CD4-positive, CD25-positive, alpha-beta regulatory T cell (primary cell): Measurements from ENCODE around the gene CAPG. TPM values are rescaled to one million over a fixed set of nuclear protein-coding genes. Genes with fewer than 3 reads are reported as not detected.
A peak's percentile ranks its signal among the peaks of the same experiment; 100 is the strongest.

Experiments used
- ATAC-seq, 2 donors: fragments of 150-1000 bp; cut with Tn5 transposase; one replicate each; pipeline ENCODE4 v1.10.0; 2021; ENCODE audit warnings: low read depth in 2 of 2, moderate number of reproducible peaks in 2 of 2, moderate library complexity in 1 of 2
- DNase-seq, 3 donors: peaks; one replicate each; pipeline versions ENCODE4 v3.0.0 to v3.0.0-alpha.2; 2012 to 2022; ENCODE audit warnings: mixed read lengths in 1 of 3
- H3K27ac ChIP-seq: one replicate; pipeline ENCODE4 v1.7.0; 2013; ENCODE audit warnings: mild to moderate bottlenecking, low read length; ENCODE audit not compliant: insufficient read depth, poor library complexity, severe bottlenecking
- H3K27me3 ChIP-seq: one replicate; pipeline ENCODE4 v1.7.0; 2013; ENCODE audit warnings: low read length; ENCODE audit not compliant: control insufficient read depth, insufficient read depth
- H3K36me3 ChIP-seq: one replicate; pipeline ENCODE4 v1.7.0; 2013; ENCODE audit warnings: mild to moderate bottlenecking, low read length, moderate library complexity; ENCODE audit not compliant: control insufficient read depth, insufficient read depth
- H3K4me1 ChIP-seq: 2 replicates; pipeline ENCODE4 v1.7.0; 2013; ENCODE audit warnings: mild to moderate bottlenecking, low read length; ENCODE audit not compliant: insufficient read depth, control insufficient read depth, poor library complexity, severe bottlenecking
- H3K4me3 ChIP-seq: one replicate; pipeline ENCODE4 v1.7.0; 2013; ENCODE audit warnings: low read depth, mild to moderate bottlenecking, low read length, moderate library complexity
- H3K9me3 ChIP-seq, 2 experiments: 1 replicate in 1 of 2; 2 replicates in 1 of 2; pipeline ENCODE4 v1.7.0; 2013; ENCODE audit warnings: low read length in 2 of 2, mild to moderate bottlenecking in 1 of 2, moderate library complexity in 1 of 2; ENCODE audit not compliant: control insufficient read depth in 2 of 2
- H3K27ac Mint-ChIP-seq, 3 donors: one replicate each; pipeline ENCODE4 v1.8.0; 2020 to 2022; ENCODE audit warnings: mild to moderate bottlenecking in 3 of 3, mixed read lengths in 3 of 3, moderate library complexity in 2 of 3
- H3K27me3 Mint-ChIP-seq: one replicate; pipeline ENCODE4 v1.8.0; 2022; ENCODE audit warnings: mild to moderate bottlenecking, mixed read lengths
- H3K36me3 Mint-ChIP-seq: one replicate; pipeline ENCODE4 v1.8.0; 2020; ENCODE audit warnings: mixed read lengths
- H3K4me1 Mint-ChIP-seq, 4 donors: one replicate each; pipeline ENCODE4 v1.8.0; 2020 to 2022; ENCODE audit warnings: mixed read lengths in 4 of 4, mild to moderate bottlenecking in 1 of 4
- H3K4me3 Mint-ChIP-seq, 4 donors: one replicate each; pipeline ENCODE4 v1.8.0; 2020 to 2022; ENCODE audit warnings: mild to moderate bottlenecking in 4 of 4, mixed read lengths in 4 of 4, moderate library complexity in 3 of 4
- H3K9me3 Mint-ChIP-seq, 7 donors: one replicate each; pipeline ENCODE4 v1.8.0; 2020 to 2022; ENCODE audit warnings: mixed read lengths in 7 of 7, mild to moderate bottlenecking in 3 of 7, moderate library complexity in 2 of 7
- polyA plus RNA-seq, 4 donors: library from polyadenylated mRNA; unstranded; fragments of 300-500 nt; fragmentation: Illumina TruSeq; gene quantifications; one replicate each; pipeline ENCODE4 v1.2.3, GENCODE V29; 2021
- total RNA-seq: library from RNA; stranded (reverse); gene quantifications from one replicate; pipeline ENCODE4 v1.2.3, GENCODE V29; 2022

CAPG gene, protein sequence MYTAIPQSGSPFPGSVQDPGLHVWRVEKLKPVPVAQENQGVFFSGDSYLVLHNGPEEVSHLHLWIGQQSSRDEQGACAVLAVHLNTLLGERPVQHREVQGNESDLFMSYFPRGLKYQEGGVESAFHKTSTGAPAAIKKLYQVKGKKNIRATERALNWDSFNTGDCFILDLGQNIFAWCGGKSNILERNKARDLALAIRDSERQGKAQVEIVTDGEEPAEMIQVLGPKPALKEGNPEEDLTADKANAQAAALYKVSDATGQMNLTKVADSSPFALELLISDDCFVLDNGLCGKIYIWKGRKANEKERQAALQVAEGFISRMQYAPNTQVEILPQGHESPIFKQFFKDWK
- total RNA-seq, result 44.5 TPM
- 10 to 100 TPM; 19.9 to 74.7 (median 44.6) TPM for polyA plus RNA-seq

DNA sequence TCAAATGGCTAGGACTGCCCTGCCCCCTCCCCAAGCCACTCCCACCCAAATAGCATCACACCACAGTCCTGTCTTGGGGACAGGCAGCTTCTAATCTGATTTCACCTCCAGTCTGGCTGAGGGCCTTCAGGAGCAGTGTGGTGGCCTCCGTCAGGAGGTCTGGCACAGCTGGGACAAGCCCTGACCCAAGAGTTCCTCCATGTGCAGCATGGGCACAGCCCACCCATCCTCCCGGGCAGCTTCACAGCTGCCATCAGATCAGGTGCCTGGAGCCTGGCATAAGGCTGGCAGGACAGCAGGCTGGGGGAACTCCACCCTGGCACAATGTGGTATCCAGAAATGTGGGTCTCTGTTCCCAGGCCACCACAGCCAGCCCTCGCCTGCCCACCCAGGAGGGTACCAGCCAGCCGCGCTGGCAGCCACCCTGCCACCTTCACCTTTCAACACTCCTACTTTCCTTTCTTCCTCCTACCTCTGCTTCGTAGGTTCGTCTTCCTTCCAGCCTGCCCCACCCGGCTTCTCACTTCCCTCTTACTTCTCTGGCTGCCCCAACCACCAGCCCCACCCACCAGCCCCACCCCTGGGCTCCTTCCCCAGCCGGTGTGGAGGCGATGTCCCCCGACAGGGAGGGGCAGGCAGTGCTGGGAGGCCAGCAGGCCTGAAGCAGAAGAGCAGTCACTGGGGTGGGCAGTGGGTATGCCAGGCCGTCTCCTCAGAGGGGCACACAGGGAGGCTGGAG, at the start of gene CAPG:
Gene CAPG (minus strand): TSS at position 522 of the 739 bp plus-strand sequence. CDS start 8,221 bp downstream, outside the sequence.
- Mint-ChIP-seq H3K36me3 (no peaks in the 10 kb centered on the region), H3K27ac (peak within 1 kb of the TSS; percentile 75 to 92 (median 86)), H3K27me3 (peaks cover 18% of the 10 kb centered on the region), H3K4me1 (peaks cover 9 to 55% (median 28%) of the 10 kb centered on the region in 4 donors), H3K4me3 (peak within 1 kb of the TSS; percentile 69 to 88 (median 81)), H3K9me3 (peaks cover 0 to 5% (median 0%) of the 10 kb centered on the region in 7 donors)
- peak; percentile 16 to 31 for ATAC-seq
- peak within 1 kb of the TSS; percentile 59 for H3K4me3 ChIP-seq
- H3K36me3 ChIP-seq, result no peaks in the 10 kb centered on the region
- DNase-seq, result peak in 1 of 3 donors; percentile 67
- no peak within 1 kb of the TSS for H3K27ac ChIP-seq
- H3K4me1 ChIP-seq, result peaks cover 38% of the 10 kb centered on the region
- H3K27me3 ChIP-seq, result peaks cover 2% of the 10 kb centered on the region
- no peaks in the 10 kb centered on the region for H3K9me3 ChIP-seq

DNA sequence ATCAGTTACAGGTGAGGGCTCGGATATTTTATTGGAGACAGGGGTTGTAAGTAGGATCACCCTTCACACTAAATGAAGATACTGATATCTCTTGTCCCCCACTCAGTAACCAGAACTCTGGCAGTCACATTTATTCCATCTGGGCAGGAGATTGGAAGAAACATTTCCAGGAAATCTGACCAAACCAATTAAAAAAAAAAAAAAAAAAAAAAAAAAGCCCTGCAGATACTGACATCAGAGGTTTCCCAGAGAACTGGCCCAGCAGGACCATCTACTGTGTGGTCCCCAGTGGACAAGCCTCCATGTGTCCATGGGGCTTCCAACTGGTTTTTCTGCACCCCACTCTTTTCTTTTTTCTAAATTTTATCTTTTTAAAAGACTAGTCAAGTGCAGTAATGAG, 49.6 kb upstream of the CAPG start:
- Histone ChIP-seq H3K4me3 (no peak overlapping the region), H3K9me3 (no peaks in the 10 kb centered on the region), H3K27ac (no peak overlapping the region), H3K4me1 (no peaks in the 10 kb centered on the region), H3K27me3 (no peaks in the 10 kb centered on the region), H3K36me3 (no peaks in the 10 kb centered on the region)
- no peak overlapping the region for H3K4me3 Mint-ChIP-seq
- peaks cover 12% of the 10 kb centered on the region for H3K27me3 Mint-ChIP-seq
- DNase-seq (no peak), ATAC-seq (no peak)
- no peaks in the 10 kb centered on the region for H3K9me3 Mint-ChIP-seq
- no peak overlapping the region for H3K27ac Mint-ChIP-seq
- no peaks in the 10 kb centered on the region for H3K4me1 Mint-ChIP-seq
- no peaks in the 10 kb centered on the region for H3K36me3 Mint-ChIP-seq

DNA sequence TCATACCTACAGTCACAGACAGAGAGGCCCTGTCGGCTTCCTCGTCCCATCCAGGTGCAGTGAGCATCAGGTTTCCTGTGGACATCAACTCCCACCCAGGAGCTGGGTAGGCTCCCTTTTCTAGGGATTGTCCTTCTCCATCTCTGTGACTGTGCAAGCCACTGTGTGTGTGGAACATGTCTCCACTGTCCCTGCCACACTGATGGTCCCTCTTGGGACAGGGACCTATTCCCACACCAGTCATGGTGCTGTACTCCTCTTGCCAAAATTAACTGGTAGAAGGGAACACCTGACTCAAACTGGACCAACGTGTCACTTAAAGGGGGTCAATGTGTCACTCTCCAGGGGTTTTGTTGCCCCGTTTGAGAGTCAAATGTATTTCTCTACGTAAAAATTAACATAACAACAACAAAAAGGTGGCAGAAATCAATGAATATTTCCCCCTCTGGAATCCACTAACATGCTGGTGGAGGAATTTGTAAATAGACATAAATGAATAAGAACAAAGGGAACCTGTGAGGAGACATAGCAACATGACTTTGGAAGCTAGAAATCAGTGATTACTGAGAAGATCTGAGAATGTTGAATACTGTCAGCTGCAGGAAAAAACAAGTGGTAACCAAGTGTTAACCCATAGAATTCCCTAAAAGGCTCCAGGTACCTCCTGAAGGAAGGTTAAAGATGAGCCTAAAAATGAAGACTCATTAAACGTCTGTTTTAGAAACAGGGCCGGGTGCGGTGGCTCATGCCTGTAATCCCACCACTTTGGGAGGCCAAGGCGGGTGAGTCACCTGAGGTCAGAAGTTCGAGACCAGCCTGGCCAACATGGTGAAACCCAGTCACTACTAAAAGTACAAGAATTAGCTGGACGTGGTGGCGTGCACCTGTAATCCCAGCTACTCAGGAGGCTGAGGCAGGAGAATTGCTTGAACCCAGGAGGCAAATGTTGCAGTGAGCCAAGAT, 48.7 kb upstream of the CAPG start:
- H3K27ac ChIP-seq, result no peak overlapping the region
- H3K4me1 ChIP-seq, result no peaks in the 10 kb centered on the region
- H3K27me3 ChIP-seq, result no peaks in the 10 kb centered on the region
- Mint-ChIP-seq H3K27ac (no peak overlapping the region), H3K36me3 (no peaks in the 10 kb centered on the region), H3K4me1 (no peaks in the 10 kb centered on the region), H3K9me3 (no peaks in the 10 kb centered on the region), H3K27me3 (peaks cover 12% of the 10 kb centered on the region), H3K4me3 (no peak overlapping the region)
- no peak overlapping the region for H3K4me3 ChIP-seq
- no peaks in the 10 kb centered on the region for H3K36me3 ChIP-seq
- ATAC-seq (no peak), DNase-seq (no peak)
- H3K9me3 ChIP-seq, result no peaks in the 10 kb centered on the region

DNA sequence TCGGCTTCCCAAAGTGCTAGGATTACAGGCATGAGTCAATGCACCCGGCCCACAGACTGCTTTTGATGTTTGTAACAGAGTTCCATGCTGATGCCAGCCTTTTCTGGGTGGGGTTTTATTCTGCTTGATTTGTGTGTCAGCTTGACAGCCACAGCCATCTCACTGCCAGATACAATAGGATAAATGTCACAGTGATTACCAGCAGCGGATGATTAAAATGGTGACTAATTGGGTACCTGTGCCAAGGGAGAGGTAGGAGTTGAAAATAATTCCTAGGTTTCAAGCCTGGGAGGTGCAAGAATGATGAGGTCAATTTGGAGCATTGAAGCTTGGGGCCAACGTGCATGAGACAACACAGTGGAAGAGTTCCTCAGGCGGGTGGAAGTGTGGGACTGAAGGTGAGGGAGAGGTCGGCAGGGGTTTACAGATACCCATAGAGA, 47.7 kb upstream of the CAPG start:
- Histone ChIP-seq H3K9me3 (no peaks in the 10 kb centered on the region), H3K4me1 (no peaks in the 10 kb centered on the region), H3K36me3 (no peaks in the 10 kb centered on the region), H3K27ac (no peak overlapping the region), H3K4me3 (no peak overlapping the region), H3K27me3 (no peaks in the 10 kb centered on the region)
- DNase-seq (no peak), ATAC-seq (no peak)
- Mint-ChIP-seq H3K36me3 (no peaks in the 10 kb centered on the region), H3K27me3 (peaks cover 12% of the 10 kb centered on the region), H3K9me3 (no peaks in the 10 kb centered on the region), H3K4me1 (no peaks in the 10 kb centered on the region), H3K4me3 (no peak overlapping the region), H3K27ac (no peak overlapping the region)

DNA sequence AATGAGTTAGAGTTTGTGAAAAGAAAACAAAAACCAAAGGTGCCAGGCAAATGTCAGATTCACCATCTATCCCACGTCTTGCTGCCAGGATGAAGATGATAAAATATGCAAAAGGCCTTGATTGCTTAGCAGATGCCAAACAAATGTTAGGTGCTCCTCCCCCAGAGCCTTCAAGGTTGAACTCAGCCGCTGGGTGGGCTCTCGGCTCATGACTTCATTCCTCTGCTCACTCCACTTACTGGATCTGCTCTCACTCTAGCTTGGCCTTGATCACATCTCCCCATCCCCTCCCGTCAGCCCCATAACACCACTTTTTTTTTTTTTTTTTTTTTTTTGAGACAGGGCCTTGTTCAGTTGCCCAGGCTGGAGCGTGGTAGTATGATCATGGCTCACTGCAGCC, 46.9 kb upstream of the CAPG start:
- no peaks in the 10 kb centered on the region for H3K4me1 Mint-ChIP-seq
- Histone ChIP-seq H3K4me3 (no peak overlapping the region), H3K4me1 (no peaks in the 10 kb centered on the region), H3K36me3 (no peaks in the 10 kb centered on the region), H3K27ac (no peak overlapping the region), H3K9me3 (no peaks in the 10 kb centered on the region), H3K27me3 (no peaks in the 10 kb centered on the region)
- no peak for DNase-seq
- no peak for ATAC-seq
- H3K9me3 Mint-ChIP-seq, result no peaks in the 10 kb centered on the region
- no peaks in the 10 kb centered on the region for H3K36me3 Mint-ChIP-seq
- no peak overlapping the region for H3K4me3 Mint-ChIP-seq
- no peak overlapping the region for H3K27ac Mint-ChIP-seq
- H3K27me3 Mint-ChIP-seq, result peaks cover 12% of the 10 kb centered on the region

DNA sequence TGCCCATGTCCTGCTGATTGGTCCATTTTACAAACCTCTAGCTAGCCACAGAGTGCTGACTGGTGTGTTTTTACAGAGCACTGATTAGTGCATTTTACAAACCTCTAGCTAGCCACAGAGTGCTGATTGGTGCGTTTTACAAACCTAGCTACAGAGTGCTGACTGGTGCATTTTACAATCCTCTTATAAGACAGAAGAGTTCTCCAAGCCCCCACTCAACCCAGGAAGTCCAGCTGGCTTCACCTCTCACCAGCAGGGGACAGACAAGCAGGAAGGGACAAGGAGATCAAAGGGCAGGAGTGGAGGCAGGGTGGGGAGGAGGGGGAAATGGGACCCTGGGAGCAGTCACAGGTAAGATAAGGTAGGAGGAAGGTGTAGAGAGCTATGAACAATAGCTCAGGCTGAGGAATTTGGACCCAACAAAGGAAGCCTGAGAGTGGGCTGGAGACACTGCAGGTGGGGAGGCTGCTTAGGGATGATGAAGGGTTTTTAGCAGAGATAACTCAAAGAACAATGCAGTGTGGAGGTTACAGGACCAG, 45.5 kb upstream of the CAPG start:
- ATAC-seq, result no peak
- Mint-ChIP-seq H3K9me3 (no peaks in the 10 kb centered on the region), H3K4me3 (no peak overlapping the region), H3K27ac (no peak overlapping the region), H3K27me3 (peaks cover 12% of the 10 kb centered on the region), H3K4me1 (peaks cover 0 to 7% (median 0%) of the 10 kb centered on the region in 4 donors), H3K36me3 (no peaks in the 10 kb centered on the region)
- Histone ChIP-seq H3K4me1 (no peaks in the 10 kb centered on the region), H3K36me3 (no peaks in the 10 kb centered on the region), H3K9me3 (no peaks in the 10 kb centered on the region), H3K27me3 (no peaks in the 10 kb centered on the region), H3K4me3 (no peak overlapping the region), H3K27ac (no peak overlapping the region)
- no peak for DNase-seq

DNA sequence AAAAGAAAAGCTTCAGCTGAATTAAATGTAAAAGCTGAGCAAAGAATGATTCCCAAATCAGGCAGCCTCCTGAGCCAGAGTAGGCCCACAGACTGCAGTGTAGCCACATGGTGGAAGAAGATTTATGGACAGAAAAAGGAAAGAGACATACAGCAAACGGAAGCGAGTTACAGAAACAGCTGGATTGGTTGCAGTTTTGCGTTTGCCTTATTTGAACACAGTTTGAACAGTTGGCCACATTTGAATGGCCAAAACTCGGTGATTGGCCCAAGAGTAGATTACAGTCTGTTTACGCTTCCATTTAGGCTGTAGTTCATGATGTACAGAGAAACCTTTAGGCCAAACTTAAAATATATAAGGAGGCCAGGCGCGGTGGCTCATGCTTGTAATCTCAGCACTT, 43.4 kb upstream of the CAPG start:
- ATAC-seq, result no peak
- Histone ChIP-seq H3K4me1 (no peaks in the 10 kb centered on the region), H3K27ac (no peak overlapping the region), H3K4me3 (no peak overlapping the region), H3K9me3 (no peaks in the 10 kb centered on the region), H3K27me3 (no peaks in the 10 kb centered on the region), H3K36me3 (no peaks in the 10 kb centered on the region)
- Mint-ChIP-seq H3K4me3 (no peak overlapping the region), H3K27me3 (peaks cover 12% of the 10 kb centered on the region), H3K27ac (no peak overlapping the region), H3K4me1 (peaks cover 0 to 7% (median 1%) of the 10 kb centered on the region in 4 donors), H3K36me3 (peaks cover 4% of the 10 kb centered on the region), H3K9me3 (no peaks in the 10 kb centered on the region)
- DNase-seq, result no peak
